ENCODE results near the gene SLC9A9.

DNA sequence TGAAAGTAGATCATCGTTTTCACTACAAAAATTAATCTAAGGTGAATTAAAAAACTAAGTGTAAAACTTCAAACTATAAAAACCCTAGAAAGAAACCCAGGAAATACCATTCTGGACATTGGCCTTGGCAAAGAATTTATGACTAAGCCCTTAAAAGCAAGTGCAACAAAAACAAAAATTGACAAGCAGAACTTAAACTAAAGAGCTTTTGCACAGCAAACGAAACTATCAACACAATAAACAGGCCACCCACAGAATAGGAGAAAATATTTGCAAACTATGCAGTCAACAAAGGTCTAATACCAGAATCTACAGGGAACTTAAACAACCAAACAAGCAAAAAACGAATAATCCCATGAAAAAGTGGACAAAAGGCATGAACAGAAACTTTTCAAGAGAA is 426.7 kb downstream of the SLC9A9 start:
- TF ChIP-seq, protein P1, sequence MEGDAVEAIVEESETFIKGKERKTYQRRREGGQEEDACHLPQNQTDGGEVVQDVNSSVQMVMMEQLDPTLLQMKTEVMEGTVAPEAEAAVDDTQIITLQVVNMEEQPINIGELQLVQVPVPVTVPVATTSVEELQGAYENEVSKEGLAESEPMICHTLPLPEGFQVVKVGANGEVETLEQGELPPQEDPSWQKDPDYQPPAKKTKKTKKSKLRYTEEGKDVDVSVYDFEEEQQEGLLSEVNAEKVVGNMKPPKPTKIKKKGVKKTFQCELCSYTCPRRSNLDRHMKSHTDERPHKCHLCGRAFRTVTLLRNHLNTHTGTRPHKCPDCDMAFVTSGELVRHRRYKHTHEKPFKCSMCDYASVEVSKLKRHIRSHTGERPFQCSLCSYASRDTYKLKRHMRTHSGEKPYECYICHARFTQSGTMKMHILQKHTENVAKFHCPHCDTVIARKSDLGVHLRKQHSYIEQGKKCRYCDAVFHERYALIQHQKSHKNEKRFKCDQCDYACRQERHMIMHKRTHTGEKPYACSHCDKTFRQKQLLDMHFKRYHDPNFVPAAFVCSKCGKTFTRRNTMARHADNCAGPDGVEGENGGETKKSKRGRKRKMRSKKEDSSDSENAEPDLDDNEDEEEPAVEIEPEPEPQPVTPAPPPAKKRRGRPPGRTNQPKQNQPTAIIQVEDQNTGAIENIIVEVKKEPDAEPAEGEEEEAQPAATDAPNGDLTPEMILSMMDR (IDR thresholded peaks at IDR 0.05), result no peak
- no peak for TF ChIP-seq POLR2A (IDR thresholded peaks at IDR 0.05)

Data from thyroid gland (tissue), 4 donors.